ENCODE data around the gene MED20.
A peak's percentile ranks its signal among the peaks of the same experiment; 100 is the strongest.
"Not testable (repeated sequence)": the region's sequence is repeated elsewhere in the genome, so short reads cannot be mapped to it uniquely, and the experiment has no call there.

The MED20 gene

GRCh38 chr6:41920921-41921711 lies at the start of gene MED20, which contains the start of gene BYSL:
TSS of gene MED20 (minus strand) at chr6:41921139. CDS start at chr6:41921018, 121 bp downstream.
TSS of gene BYSL (plus strand) at chr6:41921499. CDS start at chr6:41921563, 64 bp downstream.
- FAIRE-seq (peak; percentile 97), DNase-seq (ENCODE audit: extremely low spot score, insufficient read length, low read depth) (peak; percentile 95)

GRCh38 chr6:41970436-41970846 lies 49.5 kb upstream of the MED20 start:
- FAIRE-seq (no peak), DNase-seq (ENCODE audit: extremely low spot score, insufficient read length, low read depth) (no peak)

- DNase-seq (ENCODE audit: extremely low spot score, insufficient read length, low read depth): no peak
- FAIRE-seq: no peak
Observed at GRCh38 chr6:41967312-41968287, 46.7 kb upstream of the MED20 start.

- FAIRE-seq (no peak), DNase-seq (ENCODE audit: extremely low spot score, insufficient read length, low read depth) (no peak)
Observed at GRCh38 chr6:41966961-41967311, 46.0 kb upstream of the MED20 start.

- no peak for DNase-seq (ENCODE audit: extremely low spot score, insufficient read length, low read depth)
- FAIRE-seq: no peak
Observed at GRCh38 chr6:41966214-41966920, 45.4 kb upstream of the MED20 start.

- no peak for DNase-seq (ENCODE audit: extremely low spot score, insufficient read length, low read depth)
- FAIRE-seq: no peak
Observed at GRCh38 chr6:41965429-41966213, 44.7 kb upstream of the MED20 start.

- DNase-seq (ENCODE audit: extremely low spot score, insufficient read length, low read depth) (no peak), FAIRE-seq (no peak)
Observed at GRCh38 chr6:41964201-41964887, 43.4 kb upstream of the MED20 start.

- FAIRE-seq: no peak
- no peak for DNase-seq (ENCODE audit: extremely low spot score, insufficient read length, low read depth)
Observed at GRCh38 chr6:41963371-41963770, 42.4 kb upstream of the MED20 start.

- DNase-seq (ENCODE audit: extremely low spot score, insufficient read length, low read depth): no peak
- FAIRE-seq: no peak
Observed at GRCh38 chr6:41960028-41960427, 39.1 kb upstream of the MED20 start.

GRCh38 chr6:41958022-41958856 lies 37.3 kb upstream of the MED20 start:
- no peak for DNase-seq (ENCODE audit: extremely low spot score, insufficient read length, low read depth)
- FAIRE-seq: no peak

GRCh38 chr6:41957117-41957516 lies 36.2 kb upstream of the MED20 start:
- no peak for FAIRE-seq
- DNase-seq (ENCODE audit: extremely low spot score, insufficient read length, low read depth): no peak

- DNase-seq (ENCODE audit: extremely low spot score, insufficient read length, low read depth): no peak
- no peak for FAIRE-seq
Observed at GRCh38 chr6:41955412-41955811, 34.5 kb upstream of the MED20 start.

GRCh38 chr6:41954668-41955067 lies 33.7 kb upstream of the MED20 start:
- FAIRE-seq: no peak
- no peak for DNase-seq (ENCODE audit: extremely low spot score, insufficient read length, low read depth)

- FAIRE-seq (no peak), DNase-seq (ENCODE audit: extremely low spot score, insufficient read length, low read depth) (no peak)
Observed at GRCh38 chr6:41947581-41948220, 26.8 kb upstream of the MED20 start.

GRCh38 chr6:41943456-41943855 lies 22.5 kb upstream of the MED20 start:
- DNase-seq (ENCODE audit: extremely low spot score, insufficient read length, low read depth) (no peak), FAIRE-seq (no peak)

- not testable (repeated sequence) for FAIRE-seq; DNase-seq (ENCODE audit: extremely low spot score, insufficient read length, low read depth)
Observed at GRCh38 chr6:41942882-41943281, 21.9 kb upstream of the MED20 start.

GRCh38 chr6:41942067-41942851 lies 21.3 kb upstream of the MED20 start:
- DNase-seq (ENCODE audit: extremely low spot score, insufficient read length, low read depth) (no peak), FAIRE-seq (no peak)

All from GM18507 (cell line).